ENCODE results near the gene MRM3. TPM values are rescaled to one million over a fixed set of nuclear protein-coding genes. Genes with fewer than 3 reads are reported as not detected.

Gene MRM3
- total and polyA plus RNA-seq, 2 of the 4 experiments (the other 2 are of a cell fraction): 9.0 to 15.2 TPM

DNA sequence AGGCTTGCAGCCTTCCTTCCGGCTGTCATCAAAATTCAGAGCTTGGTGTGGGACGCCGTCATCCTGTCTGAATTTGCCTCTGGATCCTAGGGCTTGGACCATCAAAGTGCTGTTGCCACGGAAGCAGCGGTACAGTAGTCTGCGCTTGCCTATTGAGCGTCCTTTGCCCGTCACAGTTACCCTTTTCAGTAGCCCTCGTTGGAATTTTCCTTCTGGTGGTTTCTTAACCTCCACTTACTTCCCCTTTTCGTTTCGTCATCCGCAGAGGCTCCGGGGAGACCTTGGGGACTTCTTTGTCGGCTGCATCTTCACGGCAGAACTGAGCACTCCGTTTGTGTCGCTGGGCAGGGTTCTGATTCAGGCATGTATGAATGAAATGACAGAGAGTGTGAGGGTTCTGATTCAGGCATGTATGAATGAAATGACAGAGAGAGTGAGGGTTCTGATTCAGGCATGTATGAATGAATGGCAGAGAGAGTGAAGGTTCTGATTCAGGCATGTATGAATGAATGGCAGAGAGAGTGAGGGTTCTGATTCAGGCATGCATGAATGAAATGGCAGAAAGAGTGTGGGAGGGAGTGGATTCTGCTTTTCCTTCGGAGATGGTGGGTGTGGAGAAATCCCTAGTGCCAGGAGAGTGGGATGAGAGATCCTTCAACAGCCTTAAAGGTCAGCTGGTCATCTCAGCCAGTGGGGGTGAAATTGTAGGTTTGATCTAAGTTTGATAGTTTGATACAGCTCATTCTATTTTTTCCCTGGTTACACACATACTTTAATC, 41.7 kb upstream of the MRM3 start:
- Histone ChIP-seq H2AK9ac (replicated peaks; ENCODE audit: low read depth, low read length, poor library complexity) (no peak overlapping the region), H3K23ac (ENCODE audit: low read depth, low read length) (no peak overlapping the region), H4K91ac (ENCODE audit: insufficient read depth, low read depth, low read length) (no peak overlapping the region), H3K14ac (replicated peaks; ENCODE audit: low read depth, low read length) (no peak overlapping the region), H2AK5ac (ENCODE audit: low read depth, low read length) (no peak overlapping the region), H3K36me3 (ENCODE audit: control insufficient read depth, insufficient read depth, low read length) (peaks cover 51% of the 10 kb centered on the region), H3K9me3 (ENCODE audit: control insufficient read depth, insufficient read depth, low read length) (no peaks in the 10 kb centered on the region), H4K8ac (ENCODE audit: low read depth in 2 of 2, low read length in 2 of 2) (no peak overlapping the region), H3K9me1 (ENCODE audit: insufficient read depth, low read length) (peaks cover 8% of the 10 kb centered on the region), H3K4me1 (ENCODE audit: control insufficient read depth, insufficient read depth, low read length) (no peaks in the 10 kb centered on the region), H3K27me3 (ENCODE audit: control insufficient read depth, insufficient read depth, low read length) (no peaks in the 10 kb centered on the region), H3K79me1 (ENCODE audit: low read depth in 1 of 2, low read length in 2 of 2) (peaks cover 29 to 84% of the 10 kb centered on the region in 2 experiments), H2BK20ac (ENCODE audit: low read depth, low read length) (no peak overlapping the region), H3K18ac (ENCODE audit: low read depth, low read length) (no peak overlapping the region), H2BK5ac (ENCODE audit: low read depth, low read length, poor library complexity, severe bottlenecking) (no peak overlapping the region), H3K9ac (ENCODE audit: low read depth, low read length) (no peak overlapping the region), H3K4me2 (ENCODE audit: low read depth, low read length) (no peak overlapping the region), H3K27ac (ENCODE audit: insufficient read depth, low read length) (no peak overlapping the region), H2BK15ac (ENCODE audit: low read depth, low read length) (no peak overlapping the region), H2BK120ac (ENCODE audit: low read depth, low read length) (no peak overlapping the region), H3K56ac (ENCODE audit: extremely low read depth, insufficient read depth, low read length) (no peak overlapping the region; the same call in 1 of the 2 replicates), H2AFZ (replicated peaks; ENCODE audit: low read length, poor library complexity) (no peak overlapping the region), H3K4me3 (ENCODE audit: insufficient read depth, low read depth, low read length) (no peak overlapping the region), H4K5ac (ENCODE audit: low read depth, low read length) (no peak overlapping the region), H4K20me1 (ENCODE audit: insufficient read depth, low read length) (peaks cover 28% of the 10 kb centered on the region), H3K4ac (ENCODE audit: low read depth, low read length) (no peak overlapping the region)
- ATAC-seq (ENCODE audit: low read depth) (no peak), DNase-seq (no peak)
- CTCF ChIA-PET: interaction anchor here (0.6 kb wide), 1 partner anchor 22 kb away, joined by 3 read pairs; no protein-coding TSS in a partner anchor
- WGBS, 2 experiments (ENCODE audit: extremely low coverage in 2 of 2, insufficient read length in 1 of 2): 92% methylated on average over 11 of the region's 18 CpGs; no CpG with 5 or more reads in 1 of the 2 experiments
- POLR2A ChIA-PET (ENCODE audit: unreplicated experiment): interaction anchor here (1.0 kb wide), 1 partner anchor 11 kb away, joined by 3 read pairs; no protein-coding TSS in a partner anchor
- TF ChIP-seq MAZ (IDR thresholded peaks at IDR 0.05; ENCODE audit: borderline replicate concordance, low read depth, low read length) (no peak), CEBPB (IDR thresholded peaks at IDR 0.05; ENCODE audit: low read depth, low read length) (no peak), BHLHE40 (IDR thresholded peaks at IDR 0.05; ENCODE audit: low read depth, low read length) (no peak), CHD1 (IDR thresholded peaks at IDR 0.05; ENCODE audit: low read depth, low read length) (no peak), NFE2L2 (IDR thresholded peaks at IDR 0.05; ENCODE audit: low read depth, low read length) (no peak), RAD21 (IDR thresholded peaks at IDR 0.05; ENCODE audit: low read length) (no peak), MXI1 (IDR thresholded peaks at IDR 0.05; ENCODE audit: borderline replicate concordance, low read depth, low read length) (no peak), RFX5 (IDR thresholded peaks at IDR 0.05; ENCODE audit: low read depth, low read length) (no peak), SMC3 (IDR thresholded peaks at IDR 0.05; ENCODE audit: low read depth, low read length) (no peak), POLR2A (IDR thresholded peaks at IDR 0.05; ENCODE audit: low read depth, low read length) (no peak), FOS (IDR thresholded peaks at IDR 0.05; ENCODE audit: low read depth, low read length) (no peak), RCOR1 (IDR thresholded peaks at IDR 0.05; ENCODE audit: insufficient replicate concordance, low read length) (no peak), MAFK (IDR thresholded peaks at IDR 0.05; ENCODE audit: low read depth, low read length) (no peak)
- TF ChIP-seq, protein P1, sequence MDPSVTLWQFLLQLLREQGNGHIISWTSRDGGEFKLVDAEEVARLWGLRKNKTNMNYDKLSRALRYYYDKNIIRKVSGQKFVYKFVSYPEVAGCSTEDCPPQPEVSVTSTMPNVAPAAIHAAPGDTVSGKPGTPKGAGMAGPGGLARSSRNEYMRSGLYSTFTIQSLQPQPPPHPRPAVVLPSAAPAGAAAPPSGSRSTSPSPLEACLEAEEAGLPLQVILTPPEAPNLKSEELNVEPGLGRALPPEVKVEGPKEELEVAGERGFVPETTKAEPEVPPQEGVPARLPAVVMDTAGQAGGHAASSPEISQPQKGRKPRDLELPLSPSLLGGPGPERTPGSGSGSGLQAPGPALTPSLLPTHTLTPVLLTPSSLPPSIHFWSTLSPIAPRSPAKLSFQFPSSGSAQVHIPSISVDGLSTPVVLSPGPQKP (IDR thresholded peaks at IDR 0.05; ENCODE audit: borderline replicate concordance, low read depth, low read length): no peak
- TF ChIP-seq, protein P2, sequence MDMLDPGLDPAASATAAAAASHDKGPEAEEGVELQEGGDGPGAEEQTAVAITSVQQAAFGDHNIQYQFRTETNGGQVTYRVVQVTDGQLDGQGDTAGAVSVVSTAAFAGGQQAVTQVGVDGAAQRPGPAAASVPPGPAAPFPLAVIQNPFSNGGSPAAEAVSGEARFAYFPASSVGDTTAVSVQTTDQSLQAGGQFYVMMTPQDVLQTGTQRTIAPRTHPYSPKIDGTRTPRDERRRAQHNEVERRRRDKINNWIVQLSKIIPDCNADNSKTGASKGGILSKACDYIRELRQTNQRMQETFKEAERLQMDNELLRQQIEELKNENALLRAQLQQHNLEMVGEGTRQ (IDR thresholded peaks at IDR 0.05; ENCODE audit: low read depth, low read length): no peak
- no TSS peak for BruUV-seq (replicated peaks)
- dilution Hi-C loops (cut with HindIII; ENCODE audit: low sequenced_read_pairs, unreplicated experiment) (no loop called here), intact Hi-C loops (cut with micrococcal nuclease) (no loop called here), in situ Hi-C loops (cut with MboI; ENCODE audit: low sequenced_read_pairs) (no loop called here)

Data from IMR-90 (cell line).